Neural progenitor cell (in vitro differentiated cells): ENCODE results near the gene ARID5B. TPM values are rescaled to one million over a fixed set of nuclear protein-coding genes. Genes with fewer than 3 reads are reported as not detected.
A peak's percentile ranks its signal among the peaks of the same experiment; 100 is the strongest.

Experiments used
- DNase-seq: peaks from one replicate; pipeline ENCODE4 v3.0.0-alpha.2; 2016; ENCODE audit warnings: low spot score
- H2AFZ ChIP-seq: fragments of 200-600 bp; sonication (generic); replicated peaks from 2 replicates; pipeline ENCODE4 v1.6.1; 2016; ENCODE audit warnings: antibody characterized with exemption
- H3F3A ChIP-seq: fragments of 200-600 bp; sonication (generic); 2 replicates; pipeline ENCODE4 v1.6.1; 2016; ENCODE audit warnings: antibody characterized with exemption, low read depth
- H3K27ac ChIP-seq: fragments of 200-600 bp; sonication (generic); 2 replicates; pipeline ENCODE4 v1.5.1; 2016; ENCODE audit warnings: mild to moderate bottlenecking
- H3K27me3 ChIP-seq: fragments of 200-600 bp; sonication (generic); 2 replicates; pipeline ENCODE4 v1.6.1; 2016; ENCODE audit warnings: mild to moderate bottlenecking, moderate library complexity
- H3K36me3 ChIP-seq: fragments of 200-600 bp; sonication (generic); 2 replicates; pipeline ENCODE4 v1.5.1; 2016
- H3K4me1 ChIP-seq: fragments of 200-600 bp; sonication (generic); 2 replicates; pipeline ENCODE4 v1.6.1; 2016; ENCODE audit warnings: mixed run types
- H3K4me2 ChIP-seq: fragments of 200-600 bp; sonication (generic); 2 replicates; pipeline ENCODE4 v1.6.1; 2016
- H3K4me3 ChIP-seq: fragments of 200-600 bp; sonication (generic); 2 replicates; pipeline ENCODE4 v1.5.1; 2016
- H3K79me2 ChIP-seq: fragments of 200-600 bp; sonication (generic); 2 replicates; pipeline ENCODE4 v1.6.1; 2016; ENCODE audit warnings: low read depth
- H3K9ac ChIP-seq: fragments of 200-600 bp; sonication (generic); 2 replicates; pipeline ENCODE4 v1.6.1; 2016
- H3K9me3 ChIP-seq: fragments of 200-600 bp; sonication (generic); 2 replicates; pipeline ENCODE4 v1.5.1; 2016; ENCODE audit warnings: low read depth
- H4K20me1 ChIP-seq: fragments of 200-600 bp; sonication (generic); 2 replicates; pipeline ENCODE4 v1.6.1; 2016; ENCODE audit warnings: low read depth
- H3K27ac Mint-ChIP-seq: 3 replicates; pipeline ENCODE4 v1.8.0; 2021; ENCODE audit warnings: mixed read lengths
- H3K27me3 Mint-ChIP-seq: 2 replicates; pipeline ENCODE4 v1.8.0; 2022; ENCODE audit warnings: low read depth, mild to moderate bottlenecking, inconsistent platforms, moderate library complexity, mixed read lengths; ENCODE audit not compliant: insufficient read depth
- H3K36me3 Mint-ChIP-seq: 3 replicates; pipeline ENCODE4 v1.8.0; 2021; ENCODE audit warnings: mixed read lengths
- H3K4me1 Mint-ChIP-seq: 3 replicates; pipeline ENCODE4 v1.8.0; 2021; ENCODE audit warnings: mixed read lengths
- H3K4me3 Mint-ChIP-seq: 3 replicates; pipeline ENCODE4 v1.8.0; 2021; ENCODE audit warnings: mild to moderate bottlenecking, moderate library complexity, mixed read lengths
- H3K9me3 Mint-ChIP-seq: 3 replicates; pipeline ENCODE4 v1.8.0; 2020; ENCODE audit warnings: mixed read lengths
- CTCF ChIP-seq: fragments of 200-600 bp; sonication (generic); IDR thresholded peaks from 2 replicates; pipeline ENCODE4 v1.5.1; 2017; ENCODE audit warnings: antibody characterized with exemption, mild to moderate bottlenecking
- EZH2 ChIP-seq: fragments of 200-600 bp; sonication (generic); IDR thresholded peaks from 2 replicates; pipeline ENCODE4 v1.6.1; 2017; ENCODE audit warnings: antibody characterized with exemption, mild to moderate bottlenecking, moderate library complexity
- EZH2phosphoT487 ChIP-seq: fragments of 200-600 bp; sonication (generic); IDR thresholded peaks from 2 replicates; pipeline ENCODE4 v1.6.1; 2017; ENCODE audit warnings: antibody characterized with exemption
- total RNA-seq: library from RNA; depleted of rRNA; stranded (reverse); fragments of >200 nt; gene quantifications from 2 replicates; pipeline ENCODE4 v1.2.3, GENCODE V29; 2015; ENCODE audit warnings: low replicate concordance

Gene ARID5B
- total RNA-seq, 1 donor from 2014 or later = 1.5 TPM

GRCh38 chr10:61923950-61924274, 22.4 kb downstream of the ARID5B start:
- no peaks in the 10 kb centered on the region for H3K36me3 ChIP-seq
- H3K4me2 ChIP-seq = no peak overlapping the region
- H3K9me3 Mint-ChIP-seq = no peaks in the 10 kb centered on the region
- H3K79me2 ChIP-seq = no peaks in the 10 kb centered on the region
- TF ChIP-seq CTCF (no peak), EZH2 (no peak), EZH2phosphoT487 (no peak)
- DNase-seq = peak; percentile 6
- H3K9ac ChIP-seq = no peak overlapping the region
- no peaks in the 10 kb centered on the region for H3K27me3 Mint-ChIP-seq
- H2AFZ ChIP-seq = no peak overlapping the region
- peaks cover 19% of the 10 kb centered on the region for H3K4me1 Mint-ChIP-seq
- H3K4me3 Mint-ChIP-seq = no peak overlapping the region
- H4K20me1 ChIP-seq = no peaks in the 10 kb centered on the region
- H3K9me3 ChIP-seq = no peaks in the 10 kb centered on the region
- H3K4me3 ChIP-seq = no peak overlapping the region
- H3K27ac Mint-ChIP-seq = no peak overlapping the region
- no peaks in the 10 kb centered on the region for H3K4me1 ChIP-seq
- H3F3A ChIP-seq = no peaks in the 10 kb centered on the region
- peaks cover 8% of the 10 kb centered on the region for H3K36me3 Mint-ChIP-seq
- H3K27ac ChIP-seq = no peak overlapping the region
- no peaks in the 10 kb centered on the region for H3K27me3 ChIP-seq

- peaks cover 15% of the 10 kb centered on the region for H3K36me3 Mint-ChIP-seq
- no peaks in the 10 kb centered on the region for H3K79me2 ChIP-seq
- no peaks in the 10 kb centered on the region for H3K27me3 Mint-ChIP-seq
- TF ChIP-seq EZH2 = no peak
- H3F3A ChIP-seq = no peaks in the 10 kb centered on the region
- no peak overlapping the region for H2AFZ ChIP-seq
- peaks cover 16% of the 10 kb centered on the region for H3K9me3 Mint-ChIP-seq
- H3K27ac Mint-ChIP-seq = no peak overlapping the region
- no peak for DNase-seq
- H3K36me3 ChIP-seq = no peaks in the 10 kb centered on the region
- H3K4me3 Mint-ChIP-seq = no peak overlapping the region
- no peaks in the 10 kb centered on the region for H3K9me3 ChIP-seq
- no peak overlapping the region for H3K9ac ChIP-seq
- H3K4me3 ChIP-seq = no peak overlapping the region
- H3K4me2 ChIP-seq = no peak overlapping the region
- no peaks in the 10 kb centered on the region for H3K27me3 ChIP-seq
- H3K27ac ChIP-seq = no peak overlapping the region
- no peaks in the 10 kb centered on the region for H3K4me1 ChIP-seq
- peaks cover 2% of the 10 kb centered on the region for H3K4me1 Mint-ChIP-seq
- no peaks in the 10 kb centered on the region for H4K20me1 ChIP-seq
Measured at GRCh38 chr10:61929555-61929954, 28.1 kb downstream of the ARID5B start.

GRCh38 chr10:61931620-61932332, 30.3 kb downstream of the ARID5B start:
- Histone ChIP-seq H3K27ac (no peak overlapping the region), H3K36me3 (no peaks in the 10 kb centered on the region), H3K27me3 (no peaks in the 10 kb centered on the region), H3K4me3 (no peak overlapping the region), H4K20me1 (no peaks in the 10 kb centered on the region), H3K4me1 (no peaks in the 10 kb centered on the region), H3K9ac (no peak overlapping the region), H3K4me2 (no peak overlapping the region), H3K9me3 (no peaks in the 10 kb centered on the region), H3K79me2 (no peaks in the 10 kb centered on the region), H3F3A (no peaks in the 10 kb centered on the region), H2AFZ (no peak overlapping the region)
- Mint-ChIP-seq H3K4me1 (no peaks in the 10 kb centered on the region), H3K4me3 (no peak overlapping the region), H3K27me3 (no peaks in the 10 kb centered on the region), H3K27ac (no peak overlapping the region), H3K36me3 (peaks cover 13% of the 10 kb centered on the region), H3K9me3 (peaks cover 16% of the 10 kb centered on the region)
- DNase-seq = no peak
- TF ChIP-seq CTCF (no peak), EZH2phosphoT487 (no peak), EZH2 (no peak)

- no peaks in the 10 kb centered on the region for H3K9me3 ChIP-seq
- H3K27ac ChIP-seq = no peak overlapping the region
- no peak for DNase-seq
- H3F3A ChIP-seq = no peaks in the 10 kb centered on the region
- H3K4me2 ChIP-seq = no peak overlapping the region
- no peaks in the 10 kb centered on the region for H3K4me1 ChIP-seq
- no peaks in the 10 kb centered on the region for H4K20me1 ChIP-seq
- peaks cover 13% of the 10 kb centered on the region for H3K36me3 Mint-ChIP-seq
- no peaks in the 10 kb centered on the region for H3K27me3 ChIP-seq
- H3K36me3 ChIP-seq = no peaks in the 10 kb centered on the region
- H3K27me3 Mint-ChIP-seq = no peaks in the 10 kb centered on the region
- H3K27ac Mint-ChIP-seq = no peak overlapping the region
- H2AFZ ChIP-seq = peak overlapping the region; percentile 2
- H3K9me3 Mint-ChIP-seq = peaks cover 16% of the 10 kb centered on the region
- no peaks in the 10 kb centered on the region for H3K79me2 ChIP-seq
- TF ChIP-seq EZH2phosphoT487 = no peak
- no peak for TF ChIP-seq EZH2
- TF ChIP-seq CTCF = no peak
- H3K4me3 Mint-ChIP-seq = no peak overlapping the region
- no peak overlapping the region for H3K9ac ChIP-seq
- H3K4me3 ChIP-seq = no peak overlapping the region
- peaks cover 13% of the 10 kb centered on the region for H3K4me1 Mint-ChIP-seq
Measured at GRCh38 chr10:61933859-61934555, 32.5 kb downstream of the ARID5B start.
